Gastroesophageal sphincter (tissue), 3 donors: Measurements from ENCODE around the gene DCP2.

Source experiments
- POLR2AphosphoS5 ChIP-seq: sonication (generic); formaldehyde crosslinking; IDR thresholded peaks from one replicate; pipeline ENCODE4 v1.6.1; 2017; ENCODE audit warnings: antibody characterized with exemption
- TF ChIP-seq, protein P1 (sequence below), 4 experiments: fragments of 200-600 bp in 2 of 4; fragments of 450-650 bp in 2 of 4; sonication (generic) in 1 of 4; IDR thresholded peaks; one replicate each; pipeline ENCODE4 v1.5.1; 2017 to 2019; ENCODE audit warnings: antibody characterized with exemption in 4 of 4, mild to moderate bottlenecking in 2 of 4, moderate library complexity in 2 of 4

DNA sequence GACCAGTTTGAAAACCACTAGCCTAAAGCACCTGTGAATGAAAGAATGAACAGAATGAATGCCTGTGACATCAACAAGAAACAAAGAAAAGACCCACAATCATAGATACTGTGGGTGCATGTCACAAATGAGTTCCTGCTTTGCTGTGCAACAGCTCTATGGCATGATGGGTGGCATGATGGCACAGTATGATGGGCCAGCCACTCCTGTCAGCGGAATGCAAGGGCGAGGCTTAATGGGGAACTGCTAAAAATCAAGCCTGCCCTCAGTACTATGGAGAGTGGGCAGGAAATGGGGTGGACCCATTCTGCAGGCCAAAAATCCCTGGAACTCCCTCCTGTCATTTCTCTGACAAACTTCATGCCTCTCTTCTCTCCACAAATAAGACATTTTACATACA is 89.0 kb downstream of the DCP2 start:
- TF ChIP-seq, protein P1, sequence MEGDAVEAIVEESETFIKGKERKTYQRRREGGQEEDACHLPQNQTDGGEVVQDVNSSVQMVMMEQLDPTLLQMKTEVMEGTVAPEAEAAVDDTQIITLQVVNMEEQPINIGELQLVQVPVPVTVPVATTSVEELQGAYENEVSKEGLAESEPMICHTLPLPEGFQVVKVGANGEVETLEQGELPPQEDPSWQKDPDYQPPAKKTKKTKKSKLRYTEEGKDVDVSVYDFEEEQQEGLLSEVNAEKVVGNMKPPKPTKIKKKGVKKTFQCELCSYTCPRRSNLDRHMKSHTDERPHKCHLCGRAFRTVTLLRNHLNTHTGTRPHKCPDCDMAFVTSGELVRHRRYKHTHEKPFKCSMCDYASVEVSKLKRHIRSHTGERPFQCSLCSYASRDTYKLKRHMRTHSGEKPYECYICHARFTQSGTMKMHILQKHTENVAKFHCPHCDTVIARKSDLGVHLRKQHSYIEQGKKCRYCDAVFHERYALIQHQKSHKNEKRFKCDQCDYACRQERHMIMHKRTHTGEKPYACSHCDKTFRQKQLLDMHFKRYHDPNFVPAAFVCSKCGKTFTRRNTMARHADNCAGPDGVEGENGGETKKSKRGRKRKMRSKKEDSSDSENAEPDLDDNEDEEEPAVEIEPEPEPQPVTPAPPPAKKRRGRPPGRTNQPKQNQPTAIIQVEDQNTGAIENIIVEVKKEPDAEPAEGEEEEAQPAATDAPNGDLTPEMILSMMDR (IDR thresholded peaks at IDR 0.05), result no peak
- TF ChIP-seq POLR2AphosphoS5, result no peak
